HG03064 (cell line): Measurements from ENCODE around the gene NCKAP5.

ENCODE experiments used
- ATAC-seq: cut with Tn5 transposase; IDR thresholded peaks from one replicate; pipeline ENCODE4 v1.9.1; 2021; ENCODE audit warnings: low read depth; ENCODE audit not compliant: unreplicated experiment

NCKAP5 gene

DNA sequence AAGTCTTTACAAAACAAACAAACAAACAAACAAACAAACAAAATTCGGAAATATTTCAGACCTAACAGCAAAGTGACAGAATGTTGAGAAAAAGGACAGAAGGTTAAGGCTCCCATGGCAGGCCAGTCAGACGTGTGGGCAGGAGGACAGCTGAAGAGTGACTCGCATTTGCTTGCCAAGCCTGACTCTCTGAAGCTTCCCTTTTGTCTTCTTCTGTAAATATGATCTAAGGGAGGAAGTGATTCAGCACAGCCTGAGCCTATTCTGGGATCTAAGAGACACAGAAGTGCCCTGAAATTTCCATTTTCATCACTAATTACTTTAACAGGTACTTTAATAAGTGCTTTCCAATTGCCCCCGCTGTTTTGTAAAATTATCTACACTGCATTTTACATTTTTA is 764.2 kb downstream of the NCKAP5 start:
- ATAC-seq = no peak

DNA sequence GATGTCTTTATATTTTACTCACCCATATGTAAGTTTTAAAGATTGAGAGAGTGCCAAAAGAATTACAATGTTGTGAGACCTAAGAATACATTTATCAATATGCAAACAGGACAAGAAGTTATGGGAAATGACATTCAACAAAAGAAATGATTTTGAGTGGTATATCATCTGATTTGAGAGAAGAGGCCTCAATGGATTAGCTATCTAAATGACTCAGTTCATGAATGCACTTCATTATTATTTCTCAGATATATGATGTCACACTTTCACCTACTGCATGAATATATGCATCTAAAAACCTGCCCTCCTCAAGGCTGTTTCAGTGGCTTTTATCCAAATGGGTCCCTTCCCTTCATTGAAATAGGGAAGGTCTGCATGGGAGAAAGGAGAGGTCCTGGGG is 769.9 kb downstream of the NCKAP5 start:
- ATAC-seq = no peak

DNA sequence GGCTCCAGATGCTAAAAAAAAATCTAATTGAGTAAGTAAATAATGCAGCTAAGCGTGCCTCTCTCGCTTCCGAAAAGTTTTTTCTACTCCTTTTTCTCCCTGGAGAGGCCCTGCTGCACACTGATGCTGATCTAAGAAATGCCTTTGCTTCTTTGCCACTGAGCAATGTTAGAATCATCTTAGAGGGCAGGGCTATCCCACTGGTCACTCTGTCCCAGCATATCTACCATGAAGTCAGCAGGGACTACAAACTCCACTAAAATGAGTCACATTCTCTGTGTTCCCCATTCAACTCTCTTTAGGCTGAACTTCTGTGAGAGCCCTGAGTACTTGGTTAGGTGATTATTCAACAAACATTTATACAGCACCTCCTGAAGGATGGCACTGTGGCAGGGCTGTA is 770.7 kb downstream of the NCKAP5 start:
- ATAC-seq = no peak

DNA sequence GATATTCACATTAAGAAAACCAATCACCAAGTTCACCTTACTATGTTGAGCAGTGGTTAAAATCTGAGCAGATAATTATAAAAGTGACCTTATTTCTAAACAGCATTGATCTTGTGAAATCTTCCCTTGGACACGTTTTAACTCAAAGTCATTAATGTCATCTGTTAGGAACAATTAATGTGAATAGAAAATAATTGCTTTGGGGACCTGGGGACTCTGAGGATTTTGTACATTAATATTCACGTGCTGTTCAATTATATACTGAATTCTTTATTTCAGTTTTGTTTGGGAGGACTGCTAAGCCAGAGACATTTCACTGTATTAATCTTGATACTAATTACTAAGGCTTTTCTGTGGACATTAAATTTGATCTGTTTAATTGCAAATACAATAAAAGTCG is 771.2 kb downstream of the NCKAP5 start:
- ATAC-seq = no peak

DNA sequence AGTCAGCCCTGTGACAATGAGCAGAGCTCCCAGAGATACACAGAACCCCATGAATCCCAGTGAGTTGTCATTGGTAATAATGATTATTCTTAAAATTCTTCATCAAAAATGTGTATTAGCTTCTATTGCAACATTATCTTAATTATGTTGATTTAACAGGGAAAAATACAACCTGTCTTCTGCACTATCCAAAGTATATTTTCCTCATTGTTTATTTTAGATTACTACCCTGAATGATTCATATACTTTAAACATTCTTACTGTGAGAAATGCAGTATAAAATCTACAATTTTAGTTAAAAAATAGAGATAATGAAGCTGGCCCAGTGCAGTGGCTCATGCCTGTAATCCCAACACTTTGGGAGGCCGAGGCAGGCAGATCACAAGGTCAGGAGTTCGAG is 773.0 kb downstream of the NCKAP5 start:
- no peak for ATAC-seq

DNA sequence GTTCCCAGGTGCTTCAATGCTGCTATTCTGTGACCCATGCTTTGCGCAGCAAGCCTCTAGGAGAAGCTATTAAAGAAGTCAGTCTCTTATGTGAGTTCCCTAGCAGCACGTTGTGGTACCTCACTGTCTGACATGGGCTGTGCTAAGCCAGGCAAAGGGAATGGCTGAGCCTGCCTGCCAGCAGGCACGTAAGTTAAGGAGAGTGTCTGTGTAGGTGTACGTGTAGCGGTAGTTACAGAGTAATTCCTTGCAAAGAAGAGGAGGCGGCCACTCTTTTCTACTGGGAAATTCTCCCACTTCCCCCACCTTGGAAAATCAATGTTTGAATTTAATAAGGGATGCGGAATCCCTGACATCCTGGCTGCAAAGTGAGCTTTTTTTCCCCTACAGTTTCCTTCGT is 774.7 kb downstream of the NCKAP5 start:
- ATAC-seq = no peak

DNA sequence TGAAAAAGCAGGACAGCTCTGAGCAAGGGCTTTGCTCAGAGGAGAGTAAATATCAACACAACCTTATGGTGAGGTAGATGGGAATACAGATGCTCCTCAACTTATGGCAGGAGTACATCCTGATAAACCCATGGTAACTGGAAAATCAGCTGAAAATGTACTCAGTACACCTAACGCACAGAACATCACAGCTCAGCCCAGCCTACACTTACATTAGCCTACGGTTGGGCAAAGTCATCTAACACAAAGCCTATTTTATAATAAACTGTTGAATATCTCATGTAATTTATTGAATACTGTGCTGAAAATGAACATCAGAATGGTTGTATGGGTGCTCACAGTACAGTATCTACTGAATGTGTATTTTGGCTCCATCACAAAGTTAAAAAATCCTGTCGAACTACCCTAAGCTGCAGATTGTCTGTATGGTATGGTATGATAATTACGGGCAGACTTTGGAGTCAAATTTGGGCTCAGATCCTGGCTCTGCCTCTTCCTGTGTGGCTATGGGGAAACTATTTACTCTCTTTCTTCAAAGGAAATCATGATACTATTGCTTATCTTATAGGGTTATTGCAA is 778.0 kb downstream of the NCKAP5 start:
- no peak for ATAC-seq

DNA sequence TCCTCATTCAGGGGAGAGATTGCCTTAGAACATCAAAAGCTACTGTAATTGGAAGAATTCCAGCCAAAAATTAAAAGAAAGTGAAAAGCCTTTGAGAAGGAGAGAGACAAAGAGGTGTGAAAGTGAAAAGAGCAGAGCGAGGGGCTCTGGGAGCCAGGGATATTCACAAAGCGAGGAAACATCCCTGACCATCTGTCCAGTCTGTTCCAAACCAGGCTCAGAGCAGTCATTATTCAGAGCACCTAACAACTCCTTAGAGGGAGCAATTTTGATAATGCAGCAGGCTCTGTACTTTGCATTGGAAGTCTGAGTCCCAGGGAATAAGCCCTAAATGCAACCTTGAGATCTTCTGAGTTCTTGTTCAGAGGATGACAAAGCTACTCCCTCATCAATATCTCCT is 779.2 kb downstream of the NCKAP5 start:
- ATAC-seq = no peak

DNA sequence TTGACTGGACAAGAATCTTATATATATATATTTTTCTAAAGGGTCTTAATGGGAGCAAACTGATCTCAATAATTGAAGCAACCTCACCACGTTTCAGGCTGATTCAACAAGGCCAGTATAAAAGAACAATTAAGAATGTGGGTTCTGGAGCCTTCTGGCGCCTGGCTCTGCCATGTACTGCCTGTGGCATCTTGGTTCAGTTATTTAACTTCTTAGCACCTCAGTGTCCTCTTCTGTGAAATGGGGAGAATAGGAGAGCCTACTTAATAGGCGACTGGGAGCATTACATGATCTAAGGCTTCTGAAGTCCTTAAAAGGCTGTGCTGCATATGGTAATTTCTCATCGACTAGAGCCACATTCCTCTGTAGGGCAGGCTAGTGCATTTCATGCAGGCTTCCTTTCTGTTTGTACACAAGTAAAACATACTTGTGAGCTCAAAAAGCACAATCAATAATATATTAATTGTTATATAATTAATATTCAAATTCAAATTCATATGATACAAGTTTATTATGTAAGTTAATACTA is 779.9 kb downstream of the NCKAP5 start:
- no peak for ATAC-seq

DNA sequence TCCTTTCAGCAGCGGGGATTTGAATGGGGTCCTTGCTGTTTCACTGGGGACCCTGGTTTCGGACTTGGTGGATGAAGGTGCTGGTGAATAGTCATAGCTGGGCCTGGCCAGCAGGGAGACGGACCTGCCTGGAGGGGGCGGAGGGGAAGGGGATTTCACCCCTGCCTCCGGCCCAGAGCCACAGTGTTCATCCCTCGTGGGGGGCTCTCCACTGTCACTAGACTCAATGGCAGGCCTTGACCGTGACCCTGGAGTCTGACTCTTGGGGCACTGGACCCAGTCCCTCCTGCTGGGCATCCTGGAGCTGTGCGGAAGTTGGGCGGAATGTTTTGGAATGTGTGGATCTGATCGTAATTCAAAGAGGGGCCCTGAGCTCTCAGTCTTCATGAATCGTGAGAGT is 784.4 kb downstream of the NCKAP5 start:
- no peak for ATAC-seq

DNA sequence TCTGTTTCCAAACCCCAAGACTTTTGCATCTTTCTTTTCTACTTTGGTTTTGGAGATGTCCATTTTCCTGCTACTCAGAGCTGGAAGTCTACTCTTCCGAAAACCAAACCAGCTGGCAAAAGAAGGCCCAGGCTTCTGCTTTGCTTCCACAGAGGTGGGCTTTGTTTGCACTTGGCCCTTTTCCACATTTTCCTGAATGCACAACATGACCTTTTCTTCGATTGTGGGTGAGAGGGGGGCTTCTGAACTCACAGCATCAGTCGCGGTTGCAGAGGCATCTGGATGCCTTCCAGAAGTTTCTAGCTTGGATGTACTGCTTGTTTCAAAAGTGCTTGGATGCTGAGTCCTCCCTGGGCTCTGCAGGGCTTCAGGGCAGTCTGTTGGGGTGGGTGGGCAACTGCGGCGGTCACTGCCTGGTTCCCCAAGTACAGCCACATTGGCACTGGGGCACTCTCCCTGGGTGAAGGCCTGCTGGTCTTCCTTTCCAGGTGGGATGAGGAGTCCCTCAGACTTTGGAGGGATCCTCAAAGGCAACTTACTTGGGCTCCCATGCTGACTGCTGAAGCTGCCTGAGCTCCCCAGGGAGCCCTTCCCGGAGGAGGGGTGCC is 786.0 kb downstream of the NCKAP5 start:
- ATAC-seq = no peak

DNA sequence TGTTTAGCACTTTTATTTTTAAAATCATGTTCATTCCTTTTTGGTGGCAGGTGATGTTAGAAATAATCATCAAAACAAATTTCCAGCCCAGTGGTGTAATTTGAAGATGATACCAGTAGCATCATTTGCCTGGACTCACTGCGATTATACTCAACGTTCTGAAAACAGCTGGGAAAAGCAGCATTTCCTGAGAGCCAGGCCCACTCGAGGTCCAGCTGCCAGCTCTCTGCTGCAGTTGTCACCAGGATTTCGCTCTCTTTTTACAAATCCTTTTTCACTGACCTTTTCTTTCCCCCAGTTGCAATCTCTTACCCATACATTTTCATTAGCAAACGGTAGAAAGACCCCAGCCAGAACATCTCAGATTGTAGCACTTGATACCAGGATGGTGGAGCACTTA is 787.6 kb downstream of the NCKAP5 start:
- ATAC-seq = no peak

DNA sequence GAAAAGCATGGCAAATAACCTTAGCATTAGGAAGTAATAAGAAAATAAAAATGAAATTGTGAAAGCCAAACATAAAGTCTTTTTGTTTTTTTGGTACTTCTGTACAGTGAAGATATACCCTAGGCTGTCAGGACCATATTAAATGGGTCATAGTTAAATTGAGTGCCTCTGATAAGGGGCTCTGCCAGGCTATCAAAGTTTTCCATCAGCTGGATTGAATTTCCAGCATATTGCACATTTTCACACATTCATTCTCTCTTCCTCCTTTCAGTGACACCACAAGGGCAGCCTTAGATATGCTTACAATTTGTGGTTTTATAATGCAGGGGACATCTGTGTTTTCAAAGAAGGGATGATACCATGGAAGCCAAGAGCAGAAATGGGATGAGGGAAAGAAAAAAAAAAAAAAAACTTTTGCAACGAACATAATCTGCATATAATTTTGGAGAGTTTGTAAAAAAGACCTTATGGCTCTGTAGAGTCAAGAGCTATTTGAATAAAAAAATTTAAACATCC is 789.0 kb downstream of the NCKAP5 start:
- no peak for ATAC-seq

DNA sequence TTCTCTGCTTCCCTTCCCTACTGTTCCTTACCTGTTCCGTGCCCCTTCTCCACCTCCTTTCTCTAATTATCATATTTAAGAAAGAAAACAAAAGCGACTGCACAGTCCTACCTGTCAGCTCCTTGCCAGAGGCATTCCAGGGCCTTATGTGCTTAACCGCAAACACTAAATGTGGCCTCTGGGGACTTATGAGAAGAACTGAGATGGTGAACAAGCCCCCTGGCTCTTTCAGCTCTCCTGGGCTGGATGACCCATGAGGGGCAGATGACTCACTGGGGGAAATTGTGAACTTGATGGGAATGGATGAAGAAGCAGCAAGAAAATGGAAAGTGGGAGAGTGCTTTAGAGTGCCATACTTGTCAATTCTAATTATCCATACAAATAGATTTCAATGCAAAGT is 792.0 kb downstream of the NCKAP5 start:
- no peak for ATAC-seq

DNA sequence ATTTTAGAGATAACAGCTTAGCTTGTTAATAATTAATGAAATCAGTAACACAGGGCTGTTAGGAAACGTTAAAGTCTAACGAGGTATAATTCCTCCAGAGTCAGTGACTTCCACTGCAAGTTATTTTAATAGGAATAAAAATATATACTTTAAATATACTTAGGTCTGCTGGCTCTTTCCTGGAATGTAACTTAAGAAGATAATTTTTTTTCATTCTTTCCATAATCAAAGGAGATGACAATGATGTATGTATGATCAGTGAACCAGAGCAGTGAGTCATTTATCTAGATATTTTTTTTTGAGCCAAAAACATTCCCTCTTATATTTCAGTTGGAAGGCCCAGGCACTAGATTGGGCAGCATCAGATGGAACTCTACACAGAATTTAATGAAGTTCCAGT is 794.1 kb downstream of the NCKAP5 start:
- ATAC-seq = no peak

DNA sequence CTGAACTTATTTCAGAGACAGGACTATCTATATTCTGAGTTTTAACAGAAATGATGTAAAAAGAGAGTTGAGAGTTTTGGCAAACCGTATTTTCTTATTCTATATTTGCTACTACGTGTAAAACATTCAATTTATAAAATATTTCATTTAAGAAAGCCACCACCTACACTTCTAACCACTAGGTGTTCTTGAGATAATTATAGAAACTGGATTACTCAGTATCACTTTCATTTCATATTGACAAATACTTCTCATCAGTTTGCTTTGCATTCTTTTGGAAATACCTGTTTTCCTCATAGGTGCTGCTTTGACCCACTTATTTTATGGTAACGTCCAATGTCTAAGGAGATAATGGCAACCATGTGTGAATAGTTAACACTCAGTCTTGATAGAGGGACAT is 794.9 kb downstream of the NCKAP5 start:
- ATAC-seq = no peak

DNA sequence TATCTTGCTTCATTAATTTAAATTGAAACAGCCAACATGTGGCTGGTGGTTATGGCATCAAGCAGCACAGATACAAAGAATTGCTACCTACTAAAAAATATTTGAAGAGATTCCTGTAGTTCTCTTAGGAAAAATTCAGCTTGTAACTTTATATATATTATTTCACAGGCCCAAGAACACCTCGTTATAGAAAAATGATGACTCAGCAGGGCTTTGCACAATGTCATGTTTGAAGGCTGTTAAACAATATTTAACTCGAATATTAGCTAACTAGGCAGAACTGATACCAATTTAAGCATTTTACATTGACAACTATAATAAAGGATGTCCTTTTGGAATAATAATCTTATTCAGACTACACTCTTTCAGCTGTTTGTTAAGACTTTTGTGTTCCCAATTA is 795.9 kb downstream of the NCKAP5 start:
- no peak for ATAC-seq

DNA sequence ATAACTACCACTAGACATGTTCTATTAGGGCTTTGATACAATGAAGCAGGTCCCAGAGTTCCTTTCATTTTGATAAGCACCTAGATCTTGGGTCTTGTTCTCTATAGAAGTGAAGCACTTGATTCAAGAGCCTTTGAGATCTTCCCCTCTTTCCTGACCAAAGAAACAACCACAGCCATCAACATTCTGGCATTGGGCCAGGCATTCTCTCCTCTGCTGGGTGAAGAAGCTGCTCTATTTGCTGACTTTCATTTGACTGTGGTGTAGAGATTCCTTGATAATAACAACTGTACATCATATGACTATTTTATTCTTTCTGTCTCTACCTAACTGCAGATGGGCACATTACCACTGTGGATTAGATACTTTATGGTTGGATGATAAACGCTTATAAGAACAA is 801.7 kb downstream of the NCKAP5 start:
- ATAC-seq = no peak

DNA sequence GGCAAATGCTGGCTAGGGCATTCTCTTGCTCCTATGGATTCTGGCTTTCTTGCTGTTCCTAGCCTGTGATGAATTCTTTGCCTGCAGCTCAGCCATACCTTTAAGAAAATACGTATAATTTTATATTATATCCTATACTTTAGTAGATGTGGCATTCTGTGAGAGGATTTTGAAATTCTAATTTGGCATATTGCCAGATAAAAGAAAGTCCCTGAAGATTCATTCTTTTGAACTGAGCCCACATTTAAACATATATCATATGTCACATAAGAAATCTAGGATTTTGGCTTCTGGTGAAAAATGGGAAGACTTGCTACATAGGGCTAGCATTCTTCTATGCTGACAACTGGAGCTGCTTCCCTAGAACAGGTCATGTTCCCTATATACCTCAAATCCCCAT is 806.8 kb downstream of the NCKAP5 start:
- no peak for ATAC-seq

DNA sequence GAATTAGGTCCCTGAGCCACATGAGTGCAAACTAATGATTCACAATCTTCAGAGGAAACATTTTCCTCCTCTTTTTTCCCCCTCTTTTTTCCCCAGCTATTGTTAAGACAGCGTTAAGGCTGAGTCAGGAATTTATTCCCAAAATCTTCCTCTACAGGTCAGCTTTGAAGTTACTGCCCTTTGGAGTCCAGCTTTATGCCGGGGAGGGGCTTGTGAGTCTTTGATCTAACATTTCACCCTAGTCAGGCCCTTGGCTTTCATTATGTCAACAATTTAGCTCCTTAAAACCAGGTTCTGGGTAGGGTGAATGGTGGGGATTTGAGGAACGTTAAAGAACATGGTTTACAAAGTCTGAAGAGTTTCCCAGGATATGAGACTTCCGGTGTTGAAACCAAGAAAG is 807.3 kb downstream of the NCKAP5 start:
- no peak for ATAC-seq

DNA sequence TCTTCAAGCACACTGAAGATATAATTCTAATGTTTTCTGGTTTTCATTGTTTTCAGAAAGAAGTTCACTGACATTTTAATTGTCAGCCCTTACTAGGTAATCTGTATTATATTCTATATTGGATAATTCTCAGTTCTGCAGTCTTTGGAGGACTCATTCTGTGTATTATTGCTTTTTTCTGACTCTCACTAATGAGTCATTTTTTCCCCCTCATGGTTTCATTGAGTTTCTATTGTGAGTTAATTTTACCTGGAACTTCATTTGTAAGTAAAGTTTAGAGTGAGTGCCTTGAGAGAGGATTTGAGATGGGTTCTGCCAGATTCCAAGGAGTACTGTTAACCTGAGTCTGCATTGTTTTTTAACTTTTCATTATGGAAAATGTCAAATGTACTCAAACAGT is 807.9 kb downstream of the NCKAP5 start:
- no peak for ATAC-seq

DNA sequence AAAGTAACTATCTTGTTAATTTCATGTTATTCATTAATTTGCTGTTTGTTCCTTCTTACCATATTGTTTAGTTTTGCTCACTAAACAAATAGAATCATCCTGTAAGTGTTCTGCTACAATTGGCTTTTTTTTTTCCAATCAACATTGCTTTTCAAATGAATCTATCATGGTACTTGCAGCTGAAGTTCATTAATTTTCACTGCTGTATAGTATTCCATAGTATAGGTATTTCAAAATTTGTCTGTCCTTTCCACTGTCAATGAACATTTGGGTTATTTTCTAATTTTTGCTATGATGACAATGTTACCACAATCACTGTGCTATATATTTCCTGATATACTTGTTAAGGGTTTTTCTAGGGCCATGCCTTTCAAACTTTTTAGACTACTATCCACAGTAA is 809.3 kb downstream of the NCKAP5 start:
- ATAC-seq = no peak

DNA sequence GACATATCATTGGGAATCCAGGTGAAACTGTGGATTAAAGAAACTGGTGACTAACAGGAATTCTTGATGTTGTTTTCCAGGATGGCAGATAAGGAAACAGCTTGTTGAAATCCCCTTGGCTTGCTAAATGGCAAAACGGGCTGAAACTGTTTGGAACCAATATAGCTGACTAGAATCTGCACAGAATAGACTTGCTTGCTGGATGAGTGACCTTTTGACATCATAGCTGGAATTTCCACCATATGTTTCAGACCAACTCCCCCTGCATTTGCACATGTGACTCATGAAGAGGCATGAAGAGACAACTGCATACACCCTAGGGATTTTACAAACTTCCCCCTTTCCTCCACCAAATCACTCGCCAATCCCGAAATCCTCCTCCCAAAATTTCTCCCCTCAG is 810.6 kb downstream of the NCKAP5 start:
- ATAC-seq = no peak
